ENCODE data around the gene TMEM158. TPM values are rescaled to one million over a fixed set of nuclear protein-coding genes. Genes with fewer than 3 reads are reported as not detected.

Gene TMEM158
- total RNA-seq, 4 donors from 2014 or later, result 3.1 to 8.5 (median 5.3) TPM

- ATAC-seq, result no peak
- 83 to 100% methylated on average over 1 of the region's 8 CpGs for WGBS, 2 donors (ENCODE audit: low coverage in 1 of 2)
Observed at GRCh38 chr3:45219694-45220093, 6.4 kb downstream of the TMEM158 start.

GRCh38 chr3:45218578-45219390, 7.3 kb downstream of the TMEM158 start:
- TF ChIP-seq POLR2AphosphoS5 (IDR thresholded peaks at IDR 0.05) (no peak), POLR2A (IDR thresholded peaks at IDR 0.05) (no peak), EP300 (IDR thresholded peaks at IDR 0.05) (no peak), CTCF (IDR thresholded peaks at IDR 0.05) (no peak)
- peaks cover 0 to 9% (median 0%) of the 10 kb centered on the region in 3 donors for H3K4me1 ChIP-seq
- no peak overlapping the region for H3K27ac ChIP-seq
- ATAC-seq, result no peak
- H3K27me3 ChIP-seq, result peaks cover 16% of the 10 kb centered on the region
- H3K9me3 ChIP-seq, result no peaks in the 10 kb centered on the region
- no peak overlapping the region for H3K4me3 ChIP-seq
- 39 to 52% methylated on average over 4 to 10 of the region's 11 CpGs for WGBS, 2 donors (ENCODE audit: low coverage in 1 of 2)
- no peaks in the 10 kb centered on the region for H3K36me3 ChIP-seq

More at GRCh38 chr3:45219694-45220093, 6.4 kb downstream of the TMEM158 start:
- Histone ChIP-seq H3K4me3 (no peak overlapping the region), H3K4me1 (peaks cover 0 to 18% (median 2%) of the 10 kb centered on the region in 3 donors), H3K9me3 (no peaks in the 10 kb centered on the region), H3K27ac (no peak overlapping the region), H3K36me3 (no peaks in the 10 kb centered on the region), H3K27me3 (peaks cover 22% of the 10 kb centered on the region)
- TF ChIP-seq POLR2A (IDR thresholded peaks at IDR 0.05), result no peak
- TF ChIP-seq EP300 (IDR thresholded peaks at IDR 0.05), result no peak
- no peak for TF ChIP-seq CTCF (IDR thresholded peaks at IDR 0.05)
- no peak for TF ChIP-seq POLR2AphosphoS5 (IDR thresholded peaks at IDR 0.05)

GRCh38 chr3:45216021-45216609, 10.0 kb downstream of the TMEM158 start:
- Histone ChIP-seq H3K36me3 (no peaks in the 10 kb centered on the region), H3K4me1 (peaks cover 0 to 20% (median 0%) of the 10 kb centered on the region in 3 donors), H3K27me3 (peaks cover 7% of the 10 kb centered on the region), H3K4me3 (no peak overlapping the region), H3K9me3 (no peaks in the 10 kb centered on the region), H3K27ac (no peak overlapping the region)
- no peak for TF ChIP-seq EP300 (IDR thresholded peaks at IDR 0.05)
- no peak for TF ChIP-seq CTCF (IDR thresholded peaks at IDR 0.05)
- no peak for TF ChIP-seq POLR2A (IDR thresholded peaks at IDR 0.05)
- no peak for TF ChIP-seq POLR2AphosphoS5 (IDR thresholded peaks at IDR 0.05)
- no peak for ATAC-seq
- 69 to 77% methylated on average over 5 to 10 of the region's 10 CpGs for WGBS, 2 donors (ENCODE audit: low coverage in 1 of 2)

GRCh38 chr3:45215466-45215865, 10.6 kb downstream of the TMEM158 start:
- no peak for ATAC-seq
- Histone ChIP-seq H3K9me3 (no peaks in the 10 kb centered on the region), H3K27ac (no peak overlapping the region), H3K36me3 (no peaks in the 10 kb centered on the region), H3K27me3 (peaks cover 5% of the 10 kb centered on the region), H3K4me3 (no peak overlapping the region), H3K4me1 (peaks cover 0 to 27% (median 0%) of the 10 kb centered on the region in 3 donors)
- 80 to 83% methylated on average over 1 to 2 of the region's 4 CpGs for WGBS, 2 donors (ENCODE audit: low coverage in 1 of 2)
- TF ChIP-seq POLR2AphosphoS5 (IDR thresholded peaks at IDR 0.05) (no peak), POLR2A (IDR thresholded peaks at IDR 0.05) (no peak), EP300 (IDR thresholded peaks at IDR 0.05) (no peak), CTCF (IDR thresholded peaks at IDR 0.05) (no peak)
